RPMI7951 (cell line): ENCODE results near the gene MAPKAP1. TPM values are rescaled to one million over a fixed set of nuclear protein-coding genes. Genes with fewer than 3 reads are reported as not detected.
"Not testable (repeated sequence)": the region's sequence is repeated elsewhere in the genome, so short reads cannot be mapped to it uniquely, and the experiment has no call there.

Experiments
- DNase-seq: peaks from one replicate; pipeline ENCODE4 v3.0.0-alpha.2; 2012; ENCODE audit warnings: low read depth
- total RNA-seq: library from RNA; depleted of rRNA; stranded (reverse); fragments of >200 nt; shearing (Covaris generic); gene quantifications from 2 replicates; pipeline ENCODE4 v1.2.3, GENCODE V29; 2014

Gene MAPKAP1
- total RNA-seq, 1 experiment from 2014 or later: 60.6 TPM

DNA sequence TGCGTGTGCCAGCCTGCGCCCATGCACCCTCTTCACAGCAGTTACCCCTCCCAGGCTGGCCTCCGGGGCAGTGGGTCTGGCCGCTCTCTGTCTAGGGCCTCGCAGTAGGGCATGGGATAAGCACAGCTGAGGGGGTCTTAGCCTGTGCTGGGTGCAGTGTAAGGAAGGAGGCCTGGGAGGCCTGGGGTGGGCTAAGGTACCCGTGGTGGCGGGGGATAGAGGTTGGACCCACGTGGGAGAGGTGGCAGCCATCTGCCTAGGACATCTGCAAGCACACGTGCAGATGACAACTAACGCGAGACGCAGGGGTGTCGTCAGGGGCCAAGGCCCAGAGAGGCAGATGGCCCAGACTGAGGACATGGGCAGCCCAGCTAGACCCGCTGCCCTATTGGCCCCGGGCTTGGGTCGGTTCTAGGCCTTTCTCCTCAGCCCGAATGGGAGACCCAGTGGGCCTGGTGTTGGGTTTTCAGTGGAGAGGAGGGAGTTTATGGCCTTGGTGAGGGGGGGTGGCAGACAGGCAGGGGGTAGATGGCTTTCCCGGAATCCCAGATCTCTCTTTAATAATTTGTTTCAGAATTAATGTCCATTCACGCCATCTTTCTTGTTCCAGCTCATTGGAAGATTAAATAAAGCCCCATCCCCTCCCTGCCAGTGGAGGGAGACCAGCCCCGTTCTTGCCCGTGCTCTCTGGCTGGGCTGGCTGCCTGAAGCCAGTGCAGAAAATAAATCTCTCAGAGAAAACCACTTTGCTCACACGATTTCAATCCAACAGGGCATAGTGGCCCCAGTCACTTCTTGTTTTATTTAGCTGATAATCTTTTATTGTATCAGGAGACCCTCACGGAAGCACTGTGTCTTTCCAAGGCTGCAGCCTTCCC is 291.2 kb downstream of the MAPKAP1 start:
- DNase-seq: no peak

DNA sequence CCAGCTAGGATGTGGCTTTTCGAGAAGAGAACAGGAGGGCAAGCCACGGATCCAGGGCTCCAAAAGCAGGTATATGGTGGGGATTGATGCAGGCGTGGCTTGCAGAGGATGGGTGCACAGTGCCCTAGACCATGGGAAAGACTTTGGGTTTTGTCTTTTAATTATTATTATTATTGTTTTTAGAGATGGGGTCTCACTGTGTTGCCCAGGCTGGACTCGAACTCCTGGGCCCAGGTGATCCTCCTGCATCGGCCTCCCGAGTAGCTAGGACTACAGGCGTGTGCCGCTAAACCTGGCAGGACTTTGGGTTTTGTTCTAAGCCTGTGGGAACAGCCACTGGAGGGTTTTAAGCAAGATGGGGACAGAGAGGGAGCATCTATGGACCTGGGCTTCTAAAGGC is 293.4 kb downstream of the MAPKAP1 start:
- no peak for DNase-seq

DNA sequence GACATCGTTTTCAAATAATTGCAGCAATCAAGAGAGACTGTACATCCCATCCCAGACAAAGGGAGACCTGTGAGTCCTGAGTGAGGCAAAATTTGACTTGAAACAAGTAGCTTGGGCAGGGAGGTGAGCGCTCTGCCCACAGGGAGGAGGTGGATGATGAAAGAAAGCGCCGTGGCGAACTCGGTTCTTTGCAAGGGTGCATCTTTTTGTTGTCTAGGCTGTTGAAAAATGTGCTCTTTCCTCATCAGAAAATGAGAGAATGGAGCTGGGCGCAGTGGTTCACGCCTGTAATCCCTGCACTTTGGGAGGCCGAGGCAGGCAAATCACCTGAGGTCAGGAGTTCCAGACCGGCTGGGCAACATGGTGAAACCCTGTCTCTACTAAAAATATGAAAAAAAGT is 294.8 kb downstream of the MAPKAP1 start:
- no peak for DNase-seq

DNA sequence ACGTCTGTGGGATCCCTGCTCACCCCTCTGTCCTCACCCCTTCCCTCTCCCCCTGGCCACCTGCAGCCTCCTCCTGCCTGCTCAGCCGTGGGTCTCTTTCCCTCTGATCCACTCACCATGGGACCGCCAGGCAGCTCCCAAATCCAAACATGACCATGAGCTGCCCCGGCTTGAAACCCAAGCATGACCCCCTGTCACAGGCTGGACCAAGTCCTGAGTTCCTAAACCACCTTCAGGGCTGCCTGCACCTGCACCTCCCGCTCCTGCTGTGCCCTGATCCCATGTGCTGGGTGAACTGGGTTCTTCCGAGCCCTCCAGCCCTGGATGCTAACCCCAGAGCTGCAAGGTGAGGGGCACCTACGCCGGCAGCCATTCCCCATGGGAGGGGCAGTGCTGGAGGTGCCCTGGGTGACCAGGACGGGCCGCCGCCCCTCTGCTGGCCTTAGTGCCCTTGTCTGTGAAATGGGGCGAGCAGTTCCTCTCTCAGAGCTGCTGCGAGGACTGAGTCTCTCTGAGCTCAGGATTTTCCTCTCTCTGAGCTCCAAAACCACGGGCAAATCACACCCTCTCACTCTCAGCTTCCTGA is 295.7 kb downstream of the MAPKAP1 start:
- no peak for DNase-seq

DNA sequence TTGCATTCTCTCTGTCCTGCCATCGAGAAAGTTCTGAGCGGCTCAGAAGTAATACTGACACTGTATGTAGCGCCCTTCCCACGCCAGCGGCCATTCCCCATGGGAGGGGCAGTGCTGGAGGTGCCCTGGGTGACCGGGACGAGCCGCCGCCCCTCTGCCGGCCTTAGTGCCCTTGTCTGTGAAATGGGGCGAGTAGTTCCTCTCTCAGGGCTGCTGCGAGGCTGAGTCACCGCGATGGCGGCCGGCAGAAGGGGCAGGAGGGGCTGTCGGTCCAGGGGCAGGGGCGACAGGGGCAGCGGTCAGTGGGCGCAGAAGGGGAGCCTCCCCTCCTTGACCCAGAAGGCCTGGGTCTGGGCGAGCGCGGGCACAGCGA is 296.5 kb downstream of the MAPKAP1 start:
- DNase-seq: no peak

DNA sequence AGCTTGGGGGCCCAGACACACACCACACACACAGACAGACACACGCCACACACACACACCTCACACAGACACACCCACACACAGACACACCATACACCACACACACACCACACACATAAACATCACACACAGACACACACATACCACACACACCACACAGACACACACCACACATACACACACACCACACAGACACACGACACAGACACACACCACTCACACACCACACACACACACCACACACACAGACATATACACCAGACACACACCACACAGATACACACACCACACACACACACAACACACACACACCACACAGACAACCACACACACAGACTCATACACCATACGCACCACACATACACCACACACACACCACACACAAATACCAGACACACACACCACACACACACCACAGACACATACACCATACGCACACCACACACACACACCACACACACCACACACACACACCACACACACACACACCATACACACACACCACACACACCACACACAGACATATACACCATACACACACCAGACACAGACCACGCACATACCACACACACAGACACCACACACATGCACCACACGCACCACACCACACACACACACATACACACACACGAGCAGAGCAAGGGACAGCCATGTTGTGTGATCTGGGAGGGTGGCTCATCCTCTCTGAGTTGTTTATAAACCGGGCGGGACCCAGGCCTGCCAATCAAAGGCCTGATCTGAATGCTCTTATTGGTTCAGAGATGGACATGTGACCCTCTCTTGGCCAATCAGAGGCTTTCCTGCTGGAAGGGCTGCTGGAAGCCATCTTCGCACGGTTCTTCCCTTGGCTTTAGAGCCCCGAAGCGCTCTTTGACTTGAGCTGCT is 297.1 kb downstream of the MAPKAP1 start:
- peak; percentile 51 for DNase-seq

DNA sequence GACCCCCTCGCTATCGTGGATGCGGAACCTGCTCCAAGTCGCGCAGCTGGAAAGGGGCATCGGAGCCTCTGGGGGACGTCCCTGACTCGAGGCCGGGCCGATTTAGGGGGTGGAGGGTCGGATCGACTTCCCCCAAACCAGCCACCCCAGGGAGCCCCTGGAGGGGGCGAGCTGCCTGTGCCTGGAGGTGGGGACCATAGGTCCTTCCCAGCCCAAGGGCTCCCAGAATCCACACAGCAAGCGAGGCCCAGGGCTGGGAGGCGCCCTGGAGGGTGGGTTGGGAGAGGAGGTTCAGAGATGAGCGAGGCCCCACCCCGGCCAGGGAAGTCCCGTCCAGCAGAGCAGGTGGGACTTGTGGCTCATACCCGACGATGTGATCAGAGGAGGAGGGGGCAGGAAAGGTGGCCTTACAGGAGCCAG is 297.8 kb downstream of the MAPKAP1 start:
- DNase-seq: peak; percentile 11

DNA sequence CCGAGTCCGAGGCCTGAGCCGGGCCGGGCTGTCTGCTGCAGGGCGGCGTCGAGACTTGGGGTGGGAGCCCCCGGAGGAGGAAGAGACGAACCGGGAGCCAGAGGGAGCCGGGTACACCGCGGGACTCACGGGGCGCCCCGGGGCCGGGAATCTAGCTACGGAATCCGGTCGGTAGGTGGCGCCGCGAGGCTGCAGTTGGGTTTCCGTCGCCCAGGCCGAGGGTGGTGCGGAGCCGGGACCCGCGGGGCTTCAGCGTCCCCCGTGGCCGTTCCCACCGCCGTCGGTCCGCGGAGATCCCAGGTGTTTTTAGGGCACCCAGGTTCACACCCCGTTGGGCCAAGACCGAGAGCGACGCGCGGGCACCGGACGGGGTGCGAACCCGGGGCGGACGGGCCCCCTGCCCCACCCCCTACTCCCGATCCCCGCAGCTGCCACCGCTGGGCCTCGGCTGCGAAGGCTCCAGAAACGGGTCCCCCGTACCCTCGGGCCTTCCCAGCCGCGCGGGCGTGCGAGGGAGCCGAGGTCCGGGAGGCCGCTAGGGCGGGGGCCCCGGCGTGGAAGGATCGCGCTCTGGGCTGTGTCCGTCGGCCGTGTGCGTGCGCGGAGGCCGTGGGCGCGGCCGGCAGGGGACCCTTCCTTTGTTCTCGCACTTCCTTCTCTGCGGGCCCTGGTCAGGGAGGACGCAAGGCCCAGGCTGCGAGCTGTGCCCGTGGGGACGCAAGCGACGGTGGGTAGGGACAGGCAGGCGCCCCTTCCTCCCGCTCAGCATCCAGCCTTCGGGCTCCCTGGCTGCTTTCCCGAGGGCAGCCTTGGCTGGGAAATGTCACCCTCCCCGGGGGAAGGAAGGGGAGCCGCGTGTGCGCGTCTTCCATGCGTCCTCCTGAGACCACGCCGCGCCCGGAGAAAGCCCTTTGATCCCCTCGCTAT is 298.8 kb downstream of the MAPKAP1 start:
- DNase-seq: peak; percentile 54

DNA sequence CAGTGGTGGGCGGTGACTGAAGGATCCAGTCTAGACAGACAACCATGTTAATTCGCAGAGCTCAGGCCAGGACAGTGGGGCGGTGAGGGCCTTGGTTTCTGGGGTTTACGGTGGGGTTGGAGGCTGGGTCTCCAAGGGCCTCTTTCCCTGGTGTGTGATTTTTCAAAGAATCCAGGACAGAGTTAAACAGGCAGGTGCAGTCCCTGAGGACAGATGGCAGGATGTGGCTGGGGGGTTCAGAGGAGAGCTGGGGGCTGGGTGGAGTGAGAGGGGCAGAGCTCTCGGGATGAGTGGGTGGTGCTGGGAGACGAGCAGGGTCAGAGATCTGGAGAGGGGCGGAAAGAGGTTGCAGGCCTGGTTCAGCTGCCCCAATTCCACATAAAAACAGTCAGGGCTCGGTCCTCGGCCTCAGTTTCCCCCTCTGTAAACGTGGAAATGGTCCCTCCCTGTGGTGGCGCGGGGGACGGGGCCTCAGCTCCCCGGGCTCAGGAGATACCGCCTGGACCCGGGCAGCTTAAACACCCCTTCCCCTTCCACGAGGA is 299.5 kb downstream of the MAPKAP1 start:
- no peak for DNase-seq

DNA sequence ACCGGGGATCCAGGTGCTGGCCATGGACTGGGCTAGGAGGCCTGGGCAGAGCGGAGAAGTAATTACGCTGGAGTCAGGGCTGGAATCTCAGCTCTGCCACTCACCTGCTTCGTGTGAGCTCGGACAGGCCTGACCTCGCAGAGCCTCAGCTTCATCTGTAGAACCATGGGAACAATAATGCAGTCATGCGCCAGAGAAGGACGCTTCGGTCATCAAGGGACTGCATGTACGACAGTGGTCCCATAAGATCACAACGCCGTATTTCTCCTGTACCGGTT is 300.3 kb downstream of the MAPKAP1 start:
- no peak for DNase-seq

DNA sequence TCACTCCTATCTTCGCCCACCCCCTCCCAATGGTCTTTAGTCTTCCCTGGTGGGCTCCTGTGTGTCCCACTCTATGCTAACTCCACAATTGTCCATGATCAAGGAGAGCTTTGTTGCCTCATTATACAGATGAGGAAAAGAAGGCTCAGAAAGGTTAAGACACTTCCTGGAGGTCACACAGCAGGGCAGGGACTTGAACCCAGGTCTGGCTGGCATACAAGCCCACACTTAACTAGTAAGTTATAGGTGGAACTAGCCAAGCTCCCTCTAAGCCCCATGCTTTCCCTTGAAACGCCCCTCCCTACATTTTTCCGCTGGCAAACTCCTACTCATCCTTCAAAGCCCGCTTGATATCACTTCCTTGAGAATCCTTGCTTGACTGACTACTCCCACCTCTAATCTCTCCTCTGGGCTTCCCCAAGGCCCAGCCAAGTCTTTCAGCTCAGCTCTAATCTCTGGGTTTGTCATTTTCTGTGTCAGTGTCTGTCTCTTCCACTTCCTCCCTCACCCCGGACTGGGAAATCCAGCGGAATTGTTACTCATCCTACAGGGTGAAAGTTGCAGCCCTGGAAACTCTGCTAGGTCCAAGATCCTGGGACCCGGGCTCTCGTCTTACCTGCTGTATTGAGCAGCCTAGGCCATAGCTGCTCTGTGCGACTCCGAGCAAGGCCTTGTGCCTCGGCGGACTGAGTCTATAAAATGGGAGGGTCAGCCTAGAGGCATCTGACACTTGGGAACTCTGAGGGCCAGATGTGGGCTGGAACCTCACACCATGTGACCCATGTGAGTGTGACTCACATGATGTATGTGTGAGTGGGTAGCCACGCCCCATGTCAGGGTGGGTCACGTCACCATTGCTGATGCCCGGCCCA is 300.8 kb downstream of the MAPKAP1 start:
- peak; percentile 73 for DNase-seq

DNA sequence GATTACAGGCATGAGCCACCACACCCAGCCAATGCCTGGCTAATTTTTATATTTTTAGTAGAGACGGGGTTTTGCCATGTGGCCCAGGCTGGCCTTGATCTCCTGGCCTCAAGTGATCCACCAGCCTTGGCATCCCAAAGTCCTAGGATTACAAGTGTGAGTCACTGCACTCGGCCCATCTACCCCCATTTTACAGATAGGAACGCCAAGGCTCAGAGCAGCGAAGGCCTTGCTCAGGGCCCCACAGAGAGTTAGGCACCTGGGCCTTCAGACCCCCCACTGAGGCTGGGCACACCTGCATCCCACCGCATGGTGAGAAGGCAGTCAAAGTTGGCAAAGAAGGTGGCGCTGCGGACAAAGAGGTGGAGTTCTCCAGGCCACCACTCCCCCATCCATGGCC is 302.3 kb downstream of the MAPKAP1 start:
- no peak for DNase-seq

DNA sequence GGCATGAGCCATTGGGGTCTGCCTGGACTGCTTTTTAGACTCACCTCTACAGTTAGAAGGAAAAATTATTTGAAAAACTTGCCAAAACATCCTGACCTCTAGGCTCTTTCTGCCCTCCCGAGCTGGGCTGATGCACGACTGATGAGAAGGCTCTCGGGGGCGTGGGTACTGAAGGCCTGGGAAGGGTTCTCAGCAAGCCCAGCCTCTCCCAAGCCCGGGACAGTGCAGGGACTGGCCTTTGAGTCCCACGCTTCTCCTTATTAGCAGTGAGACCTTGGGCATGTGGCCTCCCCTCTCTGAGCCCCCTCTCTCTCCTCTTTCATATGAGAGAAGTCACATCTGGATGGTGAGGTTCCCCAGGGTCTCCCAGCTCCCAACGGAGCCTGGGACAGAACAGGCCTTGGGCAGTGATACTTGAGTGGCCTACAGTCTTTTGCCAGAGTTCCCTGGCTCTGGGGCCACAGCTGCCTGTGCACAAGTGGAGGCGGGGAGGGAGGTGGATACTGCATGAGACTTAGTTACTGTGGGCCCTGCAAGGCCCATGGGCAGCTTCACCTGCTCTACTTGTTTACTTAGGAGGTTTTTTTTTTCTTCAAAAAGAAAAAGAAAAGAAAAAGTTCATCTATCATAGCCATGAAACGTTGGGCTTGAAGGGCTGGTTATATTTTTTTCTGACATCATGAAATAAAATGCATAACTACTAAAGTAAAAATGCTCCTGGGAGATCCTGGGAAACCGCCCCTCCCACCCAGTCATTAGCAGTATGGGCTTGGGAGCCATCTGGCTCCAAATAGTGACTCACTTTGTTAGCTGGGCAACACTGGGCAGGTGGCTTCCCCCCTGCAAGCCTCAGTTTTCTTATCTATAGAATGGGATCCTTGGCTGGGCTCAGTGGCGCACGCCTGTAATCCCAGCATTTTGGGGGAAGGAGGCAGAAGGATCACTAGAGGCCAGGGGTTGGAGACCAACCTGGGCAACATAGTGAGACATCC is 306.0 kb downstream of the MAPKAP1 start:
- DNase-seq: no peak

DNA sequence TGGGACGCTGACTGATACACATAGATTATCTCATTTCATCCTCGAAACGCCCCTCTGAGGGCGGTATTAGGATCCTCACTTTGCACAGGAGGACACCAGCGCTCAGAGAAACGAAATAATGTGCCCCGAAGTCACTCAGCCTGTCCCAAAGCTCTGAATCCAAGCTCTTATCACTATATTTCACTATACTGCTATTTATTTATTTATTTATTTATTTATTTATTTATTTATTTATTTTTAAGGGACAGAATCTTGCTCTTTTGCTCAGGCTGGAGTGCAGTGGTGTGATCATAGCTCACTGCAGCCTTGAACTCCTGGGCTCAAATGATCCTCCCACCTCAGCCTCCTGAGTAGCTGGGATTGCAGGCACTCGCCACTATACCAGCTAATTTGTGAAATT is 306.8 kb downstream of the MAPKAP1 start:
- not testable (repeated sequence) for DNase-seq

DNA sequence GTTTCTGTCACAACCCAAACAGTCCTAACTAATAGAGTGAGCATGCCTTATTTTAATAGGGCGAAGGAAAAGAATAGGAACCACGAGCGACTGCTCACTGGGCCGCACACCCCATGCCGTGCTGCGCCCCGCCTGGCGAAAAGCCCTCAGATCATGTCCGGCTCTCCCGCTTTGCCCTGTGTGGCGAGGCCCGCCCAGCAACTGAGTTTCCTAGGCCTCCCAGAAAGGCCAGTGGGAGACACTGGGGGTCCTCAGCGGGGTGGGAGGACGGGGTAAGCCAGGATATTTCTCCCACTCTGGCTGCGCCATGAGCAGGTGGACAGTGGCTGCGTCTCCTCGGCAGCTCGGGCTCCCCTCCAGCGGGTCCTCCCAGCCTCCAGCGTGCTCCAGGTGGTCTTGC is 307.3 kb downstream of the MAPKAP1 start:
- DNase-seq: no peak

DNA sequence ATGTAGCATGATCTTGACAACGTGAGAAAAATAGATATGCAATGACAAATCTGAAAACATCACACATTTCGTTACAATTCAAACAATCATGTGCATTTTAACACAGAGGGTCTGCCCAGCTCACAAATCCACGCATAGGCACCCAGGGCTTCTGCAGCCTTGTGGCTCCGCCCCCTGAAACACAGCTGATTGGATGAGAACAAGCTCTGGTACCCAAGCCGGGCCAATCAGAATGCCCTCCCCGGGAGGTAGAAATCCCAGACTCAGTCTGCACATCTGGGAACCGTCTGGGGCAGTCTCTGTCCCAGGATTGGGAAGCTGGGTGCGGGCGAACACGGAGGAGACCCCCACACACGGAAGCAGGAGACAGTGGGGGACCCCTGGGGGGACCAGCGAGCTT is 307.8 kb downstream of the MAPKAP1 start:
- DNase-seq: no peak

DNA sequence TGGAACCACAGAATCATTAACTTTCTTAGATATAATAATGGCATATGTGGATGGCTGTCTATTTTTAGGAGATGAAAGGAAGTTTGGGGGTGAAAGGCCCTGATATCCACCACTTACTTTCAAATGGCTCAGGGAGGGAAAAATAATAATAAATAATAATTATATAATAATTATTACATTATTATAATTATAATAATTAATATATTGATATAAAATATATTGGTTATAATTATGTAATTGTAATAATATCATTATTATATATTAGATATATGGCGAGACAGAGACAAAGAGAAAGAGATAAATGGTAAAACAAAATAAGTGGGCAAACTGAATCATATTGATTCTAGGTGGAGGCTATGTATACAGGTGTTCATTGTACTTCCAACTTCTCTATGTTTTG is 308.8 kb downstream of the MAPKAP1 start:
- DNase-seq: no peak

DNA sequence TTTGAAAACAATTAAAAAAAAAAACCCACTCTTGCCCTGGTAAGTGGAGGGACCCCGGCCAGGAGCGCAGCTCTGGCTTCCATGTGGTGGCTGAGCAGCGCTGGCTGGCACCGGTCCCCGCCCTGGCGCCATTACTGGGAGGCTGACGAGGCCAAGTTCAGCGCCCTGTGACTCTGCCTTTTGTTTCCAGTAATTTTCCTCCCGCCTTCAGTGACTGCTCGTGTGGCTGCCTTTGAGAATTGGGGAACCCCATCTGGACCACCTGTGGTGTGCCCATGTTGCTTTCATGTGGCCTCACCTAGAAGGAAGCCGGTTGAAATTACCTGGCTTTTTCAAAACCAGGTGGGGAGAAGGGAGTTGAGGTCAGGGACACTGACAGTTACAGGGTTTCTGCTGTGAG is 309.3 kb downstream of the MAPKAP1 start:
- DNase-seq: no peak

DNA sequence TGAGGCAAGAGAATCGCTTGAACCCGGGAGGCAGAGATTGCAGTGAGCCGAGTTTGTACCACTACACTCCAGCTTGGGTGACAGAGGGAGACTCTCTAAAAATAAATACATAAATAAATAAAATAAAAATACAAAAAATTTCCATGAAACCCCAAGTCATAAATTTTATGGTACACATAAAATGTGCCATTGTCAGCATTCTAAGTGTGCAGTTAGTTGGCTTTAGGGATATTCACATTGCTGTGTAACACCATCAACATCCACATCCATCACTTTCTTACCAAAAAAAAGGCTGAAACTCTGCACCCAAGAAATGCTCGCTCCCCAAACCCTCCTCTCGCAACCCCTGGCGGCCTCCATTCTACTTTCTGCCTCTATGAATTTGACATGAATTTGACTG is 310.2 kb downstream of the MAPKAP1 start:
- no peak for DNase-seq
